NOMO-1 treated with DMSO at 0.1 percent for 48 hours (cell line): ENCODE data around the gene MDH2.
"Not testable (repeated sequence)": the region's sequence is repeated elsewhere in the genome, so short reads cannot be mapped to it uniquely, and the experiment has no call there.

ENCODE experiments used
- DNase-seq: peaks from one replicate; lab custom pipeline; 2025; ENCODE audit not compliant: unreplicated experiment; lab: John Stamatoyannopoulos, UW

The MDH2 gene

DNA sequence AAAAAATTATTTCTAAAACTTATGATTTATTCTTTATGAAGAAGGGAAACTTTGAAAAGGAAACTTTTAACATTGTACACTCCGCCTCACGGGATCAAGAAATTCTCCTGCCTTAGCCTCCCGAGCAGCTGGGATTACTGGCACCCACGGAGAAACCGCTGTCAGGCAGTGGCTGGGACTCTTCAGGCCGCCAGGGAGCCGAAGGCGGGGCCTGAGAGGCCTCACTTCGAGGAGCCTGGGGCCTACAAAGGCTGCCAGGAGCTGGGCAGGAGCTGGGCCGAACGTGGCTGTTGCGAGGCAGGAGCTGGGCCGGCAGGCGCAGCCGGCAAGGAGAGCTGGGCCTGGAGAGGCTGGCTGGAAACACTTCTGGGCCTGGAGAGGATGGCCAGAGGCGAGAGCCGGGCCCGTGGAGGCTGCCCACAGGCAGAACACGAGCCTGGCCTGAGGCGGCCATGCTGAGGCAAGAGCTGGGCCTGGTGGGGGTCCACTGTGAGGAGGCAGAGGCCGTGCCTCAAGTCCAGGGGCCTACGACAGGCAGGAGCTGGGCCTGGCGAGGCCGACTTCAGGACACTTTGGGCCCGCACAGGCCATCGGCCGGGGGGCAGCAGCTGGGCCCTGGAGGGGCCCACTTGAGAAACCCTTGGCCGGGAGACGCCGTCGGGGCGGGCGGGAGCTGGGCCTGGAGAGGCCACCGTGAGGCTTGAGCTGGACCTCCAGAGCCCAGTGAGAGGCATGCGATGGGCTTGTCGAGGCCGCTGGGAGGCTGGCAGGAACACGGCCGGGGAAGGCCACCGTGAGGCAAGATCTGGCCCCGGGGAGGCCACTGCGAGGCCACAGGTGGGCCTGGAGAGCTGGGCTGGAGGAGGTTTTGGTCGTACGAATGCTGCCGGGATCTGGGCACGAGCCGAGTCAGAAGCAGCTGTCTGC lies 23.7 kb downstream of the MDH2 start:
- DNase-seq: no peak

DNA sequence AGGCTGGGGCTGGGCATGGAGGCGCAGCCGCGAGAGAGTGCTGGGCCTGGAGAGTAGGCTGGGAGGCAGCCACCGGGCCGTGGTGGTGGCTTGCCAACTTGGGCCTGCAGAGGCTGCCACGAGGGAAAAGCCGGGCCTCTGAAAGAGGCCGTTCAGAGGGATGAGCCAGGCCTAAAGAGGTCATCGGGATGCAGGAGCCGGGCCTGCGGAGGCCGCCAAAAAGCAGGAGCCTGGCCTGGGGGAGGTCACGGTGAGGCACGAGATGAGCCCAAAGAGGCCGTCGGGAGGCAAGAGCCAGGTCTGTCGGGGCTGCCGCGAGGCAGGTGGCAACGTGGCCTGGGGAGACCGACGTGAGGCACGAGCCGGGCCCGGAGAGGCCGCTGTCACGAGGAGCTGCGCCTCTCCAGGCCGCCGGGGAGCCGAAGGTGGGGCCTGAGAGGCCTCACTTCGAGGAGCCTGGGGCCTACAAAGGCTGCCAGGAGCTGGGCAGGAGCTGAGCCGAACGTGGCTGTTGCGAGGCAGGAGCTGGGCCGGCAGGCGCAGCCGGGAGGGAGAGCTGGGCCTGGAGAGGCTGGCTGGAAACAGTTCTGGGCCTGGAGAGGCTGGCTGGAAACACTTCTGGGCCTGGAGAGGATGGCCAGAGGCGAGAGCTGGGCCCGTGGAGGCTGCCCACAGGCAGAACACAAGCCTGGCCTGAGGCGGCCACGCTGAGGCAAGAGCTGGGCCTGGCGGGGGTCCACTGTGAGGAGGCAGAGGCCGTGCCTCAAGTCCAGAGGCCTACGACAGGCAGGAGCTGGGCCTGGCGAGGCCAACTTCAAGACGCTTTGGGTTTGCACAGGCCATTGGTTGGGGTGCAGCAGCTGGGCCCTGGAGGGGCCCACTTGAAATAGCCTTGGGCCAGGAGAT lies 24.6 kb downstream of the MDH2 start:
- DNase-seq: no peak

DNA sequence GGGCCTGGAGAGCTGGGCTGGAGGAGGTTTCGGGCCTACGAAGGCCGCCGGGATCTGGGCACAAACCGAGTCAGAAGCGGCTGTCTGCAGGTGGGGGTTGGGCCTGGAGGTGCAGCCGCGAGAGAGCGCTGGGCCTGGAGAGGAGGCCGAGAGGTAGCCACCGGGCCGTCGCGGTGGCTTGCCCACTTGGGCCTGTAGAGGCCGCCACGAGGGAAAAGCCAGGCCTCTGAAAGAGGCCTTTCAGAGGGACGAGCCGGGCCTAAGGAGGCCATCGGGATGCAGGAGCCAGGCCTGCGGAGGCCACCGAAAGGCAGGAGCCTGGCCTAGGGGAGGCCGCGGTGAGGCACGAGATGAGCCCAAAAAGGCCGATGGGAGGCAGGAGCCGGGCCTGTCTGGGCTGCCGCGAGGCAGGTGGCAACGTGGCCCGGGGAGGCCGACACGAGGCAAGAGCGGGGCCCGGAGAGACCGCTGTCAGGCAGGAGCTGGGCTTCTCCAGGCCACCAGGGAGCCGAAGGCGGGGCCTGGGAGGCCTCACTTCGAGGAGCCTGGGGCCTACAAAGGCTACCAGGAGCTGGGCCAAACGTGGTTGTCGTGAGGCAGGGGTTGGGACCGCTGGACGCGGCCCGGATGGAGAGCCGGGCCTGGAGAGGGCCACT lies 25.6 kb downstream of the MDH2 start:
- DNase-seq: no peak

- DNase-seq: no peak
Observed at GRCh38 chr7:76074306-76074971, 26.5 kb downstream of the MDH2 start.

GRCh38 chr7:76074972-76075370 lies 27.1 kb downstream of the MDH2 start:
- DNase-seq: no peak

GRCh38 chr7:76076995-76077394 lies 29.1 kb downstream of the MDH2 start:
- no peak for DNase-seq

- peak; percentile 62 for DNase-seq
Observed at GRCh38 chr7:76077435-76077834, 29.5 kb downstream of the MDH2 start.

GRCh38 chr7:76080204-76080603 lies 32.3 kb downstream of the MDH2 start:
- DNase-seq: no peak

- not testable (repeated sequence) for DNase-seq
Observed at GRCh38 chr7:76084115-76084514, 36.2 kb downstream of the MDH2 start.

GRCh38 chr7:76086070-76086469 lies 38.2 kb downstream of the MDH2 start:
- no peak for DNase-seq

DNA sequence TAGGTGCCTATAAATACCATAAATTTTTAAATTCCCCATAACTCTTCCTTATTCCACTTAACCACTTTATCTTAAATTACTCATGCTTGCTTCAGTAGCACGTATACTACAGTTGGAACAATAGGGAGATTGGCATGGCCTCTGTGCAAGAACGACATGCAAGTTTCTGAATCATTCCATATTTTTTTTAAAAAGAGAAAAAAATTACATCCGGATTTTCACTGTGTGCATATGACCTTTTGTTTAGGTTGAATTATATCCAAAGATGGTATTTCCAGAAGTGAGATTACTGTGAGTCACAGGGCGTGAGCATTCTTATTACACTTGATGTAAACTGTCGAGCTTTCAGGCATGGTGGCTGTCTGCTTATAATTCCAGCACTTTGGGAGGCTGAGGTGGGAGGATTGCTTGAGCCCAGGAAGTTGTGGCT lies 39.5 kb downstream of the MDH2 start:
- DNase-seq: peak; percentile 35

DNA sequence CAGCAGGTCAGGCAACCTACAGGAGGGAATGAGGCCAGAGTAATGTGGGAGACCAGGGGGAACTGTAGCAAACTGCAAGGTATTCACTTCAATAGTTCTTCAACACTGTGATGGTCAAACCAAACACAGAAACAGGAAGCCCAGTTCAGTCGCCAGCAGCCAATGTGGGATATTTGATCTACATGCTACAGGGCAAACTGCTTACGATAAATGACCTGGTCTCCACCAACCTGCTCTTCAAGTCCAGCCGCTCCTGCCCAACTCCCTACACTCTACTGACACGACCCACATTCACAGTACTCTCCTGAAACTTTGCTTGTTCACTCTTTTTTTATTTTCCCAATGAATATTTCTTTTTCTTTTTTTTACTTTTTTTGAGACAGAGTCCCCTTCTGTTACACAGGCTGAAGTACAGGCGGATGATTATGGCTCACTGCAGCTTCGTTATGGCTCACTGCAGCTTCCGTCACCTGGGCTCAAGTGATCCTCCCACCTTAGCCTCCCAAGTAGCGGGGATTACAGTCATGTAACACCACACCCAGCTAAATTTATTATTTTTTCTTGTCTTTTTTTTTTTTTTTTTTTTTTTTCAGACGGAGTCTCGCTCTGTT lies 42.1 kb downstream of the MDH2 start:
- DNase-seq: no peak

GRCh38 chr7:76091506-76091905 lies 43.6 kb downstream of the MDH2 start:
- DNase-seq: no peak

- not testable (repeated sequence) for DNase-seq
Observed at GRCh38 chr7:76093531-76093930, 45.6 kb downstream of the MDH2 start.

DNA sequence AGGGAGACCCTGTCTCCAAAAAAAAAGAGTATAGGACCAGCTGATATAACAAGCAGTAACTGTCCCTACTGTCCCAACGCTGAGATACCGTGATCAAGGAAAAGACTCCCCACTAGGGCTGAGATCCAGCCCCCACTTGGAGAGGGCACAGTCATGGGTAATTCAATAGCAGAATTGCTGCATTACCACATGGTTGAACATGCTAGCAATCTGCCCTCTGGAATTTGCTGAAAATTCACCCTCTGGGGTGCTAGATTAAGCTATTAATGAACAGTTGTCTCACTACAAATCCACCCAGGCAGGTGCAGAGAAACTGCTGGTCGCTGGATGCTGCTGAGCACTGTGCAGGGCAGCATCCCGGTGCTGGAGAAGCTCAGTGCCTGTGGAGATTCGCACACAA lies 46.4 kb downstream of the MDH2 start:
- DNase-seq: not testable (repeated sequence)

- DNase-seq: no peak
Observed at GRCh38 chr7:76095908-76096307, 48.0 kb downstream of the MDH2 start.

GRCh38 chr7:76101693-76102437 lies 54.0 kb downstream of the MDH2 start:
- not testable (repeated sequence) for DNase-seq

- DNase-seq: not testable (repeated sequence)
Observed at GRCh38 chr7:76103788-76104187, 55.9 kb downstream of the MDH2 start.

DNA sequence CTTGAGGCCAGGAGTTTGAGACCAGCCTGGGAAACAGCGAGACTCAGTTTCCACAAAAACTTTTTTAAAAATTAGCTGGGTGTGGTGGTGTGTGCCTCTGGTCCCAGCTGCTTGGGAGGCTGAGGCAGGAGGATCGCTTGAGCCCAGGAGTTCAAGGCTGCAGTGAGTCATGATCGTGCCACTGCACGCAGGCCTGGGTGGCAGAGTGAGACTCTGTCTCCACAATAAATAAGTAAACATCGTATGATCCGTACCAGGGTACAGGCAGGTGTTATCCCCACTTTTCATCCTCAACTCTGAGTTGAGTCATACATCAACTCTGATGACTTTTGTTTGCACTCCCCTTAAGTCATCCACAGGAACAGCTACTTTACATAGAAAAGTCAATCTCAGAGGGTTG lies 58.2 kb downstream of the MDH2 start:
- not testable (repeated sequence) for DNase-seq

DNA sequence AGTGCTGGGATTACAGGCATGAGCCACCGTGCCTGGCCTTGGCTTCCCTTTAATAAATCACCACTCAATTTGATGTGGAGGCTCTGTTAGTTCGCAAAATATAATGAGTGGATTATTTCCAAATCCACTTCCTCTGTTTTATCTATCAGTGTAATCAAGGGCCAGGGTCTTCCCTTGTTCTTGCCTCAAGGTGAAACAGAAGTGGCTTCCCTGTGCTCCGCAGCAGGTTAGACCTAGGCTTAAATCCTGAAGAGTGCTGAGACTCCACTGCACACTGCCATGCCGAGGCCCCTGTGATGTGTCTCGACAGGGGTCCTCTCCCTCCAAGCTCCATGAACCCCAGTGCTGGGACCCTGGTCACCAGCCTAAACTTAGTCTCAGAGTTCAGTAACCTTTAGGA lies 59.0 kb downstream of the MDH2 start:
- DNase-seq: no peak
